ENCODE measurements around the gene TOP3A. TPM values are rescaled to one million over a fixed set of nuclear protein-coding genes. Genes with fewer than 3 reads are reported as not detected.

Gene TOP3A
- total RNA-seq, 1 donor from 2014 or later = 59.0 TPM

GRCh38 chr17:18230288-18231141 lies 84.3 kb downstream of the TOP3A start:
- Mint-ChIP-seq H3K4me3 (no peak overlapping the region), H3K36me3 (peaks cover 7% of the 10 kb centered on the region), H3K4me1 (peaks cover 18% of the 10 kb centered on the region), H3K27ac (no peak overlapping the region), H3K9me3 (no peaks in the 10 kb centered on the region), H3K27me3 (ENCODE audit: low read depth) (no peaks in the 10 kb centered on the region)
- TF ChIP-seq CTCF (IDR thresholded peaks at IDR 0.05; ENCODE audit: unreplicated experiment) = no peak
- DNase-seq (ENCODE audit: low spot score in 2 of 2, unreplicated experiment in 2 of 2) = no peak

DNA sequence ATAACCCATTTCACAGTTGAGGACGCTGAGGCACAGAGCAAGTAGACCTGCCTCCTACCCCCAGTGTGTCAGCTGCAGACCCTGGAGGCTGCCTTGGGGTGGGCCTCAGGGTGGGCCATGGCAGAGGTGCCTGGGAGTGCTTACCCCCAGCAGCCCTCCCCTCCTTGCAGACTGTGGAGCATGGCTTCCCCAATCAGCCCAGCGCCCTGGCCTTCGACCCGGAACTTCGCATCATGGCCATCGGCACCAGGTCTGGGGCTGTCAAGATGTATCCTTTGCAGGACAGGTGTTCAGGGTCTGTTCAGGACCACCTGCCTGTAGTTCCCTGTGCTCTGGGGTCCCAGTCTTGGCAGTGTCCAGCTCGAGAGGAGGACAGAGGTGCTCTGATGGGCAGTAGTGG lies 85.0 kb downstream of the TOP3A start:
- Mint-ChIP-seq H3K4me1 (peaks cover 21% of the 10 kb centered on the region), H3K9me3 (no peaks in the 10 kb centered on the region), H3K27ac (no peak overlapping the region), H3K4me3 (no peak overlapping the region), H3K36me3 (peaks cover 2% of the 10 kb centered on the region), H3K27me3 (ENCODE audit: low read depth) (no peaks in the 10 kb centered on the region)
- DNase-seq (ENCODE audit: low spot score in 2 of 2, unreplicated experiment in 2 of 2) = no peak
- no peak for TF ChIP-seq CTCF (IDR thresholded peaks at IDR 0.05; ENCODE audit: unreplicated experiment)

- H3K27ac Mint-ChIP-seq = no peak overlapping the region
- DNase-seq (ENCODE audit: low spot score in 2 of 2, unreplicated experiment in 2 of 2) = no peak
- no peaks in the 10 kb centered on the region for H3K9me3 Mint-ChIP-seq
- TF ChIP-seq CTCF (IDR thresholded peaks at IDR 0.05; ENCODE audit: unreplicated experiment) = no peak
- H3K36me3 Mint-ChIP-seq = no peaks in the 10 kb centered on the region
- no peak overlapping the region for H3K4me3 Mint-ChIP-seq
- peaks cover 25% of the 10 kb centered on the region for H3K4me1 Mint-ChIP-seq
- H3K27me3 Mint-ChIP-seq (ENCODE audit: low read depth) = no peaks in the 10 kb centered on the region
Measured at GRCh38 chr17:18229254-18229653, 85.5 kb downstream of the TOP3A start.

- H3K4me1 Mint-ChIP-seq = peaks cover 25% of the 10 kb centered on the region
- H3K9me3 Mint-ChIP-seq = no peaks in the 10 kb centered on the region
- TF ChIP-seq CTCF (IDR thresholded peaks at IDR 0.05; ENCODE audit: unreplicated experiment) = no peak
- DNase-seq (ENCODE audit: low spot score in 2 of 2, unreplicated experiment in 2 of 2) = no peak
- H3K27me3 Mint-ChIP-seq (ENCODE audit: low read depth) = no peaks in the 10 kb centered on the region
- H3K36me3 Mint-ChIP-seq = no peaks in the 10 kb centered on the region
- no peak overlapping the region for H3K4me3 Mint-ChIP-seq
- H3K27ac Mint-ChIP-seq = no peak overlapping the region
Measured at GRCh38 chr17:18228176-18228682, 86.6 kb downstream of the TOP3A start.

GRCh38 chr17:18227635-18228034 lies 87.2 kb downstream of the TOP3A start:
- H3K27me3 Mint-ChIP-seq (ENCODE audit: low read depth) = no peaks in the 10 kb centered on the region
- peaks cover 25% of the 10 kb centered on the region for H3K4me1 Mint-ChIP-seq
- H3K9me3 Mint-ChIP-seq = no peaks in the 10 kb centered on the region
- TF ChIP-seq CTCF (IDR thresholded peaks at IDR 0.05; ENCODE audit: unreplicated experiment) = no peak
- no peak overlapping the region for H3K27ac Mint-ChIP-seq
- H3K4me3 Mint-ChIP-seq = peak overlapping the region; percentile 8
- no peak for DNase-seq (ENCODE audit: low spot score in 2 of 2, unreplicated experiment in 2 of 2)
- H3K36me3 Mint-ChIP-seq = no peaks in the 10 kb centered on the region

Data from mesothelial cell of epicardium (in vitro differentiated cells).